ENCODE measurements around the gene SZT2. TPM values are rescaled to one million over a fixed set of nuclear protein-coding genes. Genes with fewer than 3 reads are reported as not detected.

SZT2 gene
- total and polyA plus RNA-seq, 2 of the 4 experiments (the other 2 are of a cell fraction) = 9.5 to 14.3 TPM

DNA sequence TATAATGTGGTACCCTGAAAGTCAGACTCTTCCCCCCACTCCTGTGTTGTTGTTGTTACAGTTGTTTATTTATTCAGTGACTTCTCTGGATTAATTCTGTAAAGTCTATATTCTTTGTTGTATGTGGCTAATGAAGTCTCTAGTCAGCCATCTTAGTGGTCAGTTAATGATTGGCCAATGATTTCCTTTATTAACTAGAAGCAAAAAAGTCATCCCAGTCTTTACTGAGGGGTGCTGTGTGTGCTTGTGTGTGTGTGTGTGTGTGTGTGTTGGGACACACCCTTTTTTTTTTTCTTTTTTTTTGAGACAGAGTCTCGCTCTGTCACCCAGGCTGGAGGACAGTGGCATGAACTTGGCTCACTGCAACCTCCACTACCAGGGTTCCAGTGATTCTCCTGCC, 101.4 kb downstream of the SZT2 start:
- in situ Hi-C loops (cut with MboI; ENCODE audit: low sequenced_read_pairs) = no loop called here
- no peak overlapping the region for H2BK15ac ChIP-seq (ENCODE audit: low read depth, low read length)
- no peaks in the 10 kb centered on the region for H4K20me1 ChIP-seq (ENCODE audit: insufficient read depth, low read length)
- no peak overlapping the region for H3K27ac ChIP-seq (ENCODE audit: insufficient read depth, low read length)
- WGBS, 2 experiments (ENCODE audit: extremely low coverage in 2 of 2, insufficient read length in 1 of 2) = no CpG with 5 or more reads among the region's 1 CpG
- no peak overlapping the region for H4K5ac ChIP-seq (ENCODE audit: low read depth, low read length)
- ChIA-PET POLR2A (ENCODE audit: unreplicated experiment) (no interaction called here), CTCF (interaction anchor here (0.7 kb wide), 1 partner anchor 24 kb away, joined by 5 read pairs; no protein-coding TSS in a partner anchor)
- H2BK5ac ChIP-seq (ENCODE audit: low read depth, low read length, poor library complexity, severe bottlenecking) = no peak overlapping the region
- H2BK20ac ChIP-seq (ENCODE audit: low read depth, low read length) = no peak overlapping the region
- H3K4me2 ChIP-seq (ENCODE audit: low read depth, low read length) = no peak overlapping the region
- no peak overlapping the region for H3K56ac ChIP-seq (ENCODE audit: extremely low read depth, insufficient read depth, low read length)
- no peaks in the 10 kb centered on the region for H3K79me1 ChIP-seq (ENCODE audit: low read depth in 1 of 2, low read length in 2 of 2)
- no peak overlapping the region for H2BK120ac ChIP-seq (ENCODE audit: low read depth, low read length)
- H4K91ac ChIP-seq (ENCODE audit: insufficient read depth, low read depth, low read length) = no peak overlapping the region
- no peaks in the 10 kb centered on the region for H3K27me3 ChIP-seq (ENCODE audit: control insufficient read depth, insufficient read depth, low read length)
- dilution Hi-C loops (cut with HindIII; ENCODE audit: low sequenced_read_pairs, unreplicated experiment) = no loop called here
- H3K14ac ChIP-seq (replicated peaks; ENCODE audit: low read depth, low read length) = no peak overlapping the region
- DNase-seq (no peak), ATAC-seq (ENCODE audit: low read depth) (no peak)
- no peak overlapping the region for H3K23ac ChIP-seq (ENCODE audit: low read depth, low read length)
- no TSS peak for BruUV-seq (replicated peaks)
- H2AK9ac ChIP-seq (replicated peaks; ENCODE audit: low read depth, low read length, poor library complexity) = no peak overlapping the region
- H3K9ac ChIP-seq (ENCODE audit: low read depth, low read length) = no peak overlapping the region
- no peaks in the 10 kb centered on the region for H3K36me3 ChIP-seq (ENCODE audit: control insufficient read depth, insufficient read depth, low read length)
- H3K9me3 ChIP-seq (ENCODE audit: control insufficient read depth, insufficient read depth, low read length) = peaks cover 8% of the 10 kb centered on the region
- no peak overlapping the region for H3K4me3 ChIP-seq (ENCODE audit: insufficient read depth, low read depth, low read length)
- H3K4ac ChIP-seq (ENCODE audit: low read depth, low read length) = no peak overlapping the region
- no peaks in the 10 kb centered on the region for H3K9me1 ChIP-seq (ENCODE audit: insufficient read depth, low read length)
- no peak overlapping the region for H3K18ac ChIP-seq (ENCODE audit: low read depth, low read length)
- TF ChIP-seq USF2 (IDR thresholded peaks at IDR 0.05; ENCODE audit: low read depth, low read length) (no peak), POLR2A (IDR thresholded peaks at IDR 0.05; ENCODE audit: low read depth, low read length) (no peak), RCOR1 (IDR thresholded peaks at IDR 0.05; ENCODE audit: insufficient replicate concordance, low read length) (no peak), RAD21 (IDR thresholded peaks at IDR 0.05; ENCODE audit: low read length) (no peak)
- H3K4me1 ChIP-seq (ENCODE audit: control insufficient read depth, insufficient read depth, low read length) = peaks cover 6% of the 10 kb centered on the region
- no peak overlapping the region for H2AK5ac ChIP-seq (ENCODE audit: low read depth, low read length)
- H2AFZ ChIP-seq (replicated peaks; ENCODE audit: low read length, poor library complexity) = no peak overlapping the region
- H4K8ac ChIP-seq (ENCODE audit: low read depth in 2 of 2, low read length in 2 of 2) = no peak overlapping the region
- intact Hi-C loops (cut with micrococcal nuclease) = no loop called here
